Stimulated activated CD8-positive, alpha-beta memory T cell treated with anti-CD3 and anti-CD28 coated beads, Interleukin-7, amount 100 ng/mL, for 24 hours (primary cell): Measurements from ENCODE around the gene PARL.
"Not testable (repeated sequence)": the region's sequence is repeated elsewhere in the genome, so short reads cannot be mapped to it uniquely, and the experiment has no call there.

Source experiments
- DNase-seq: peaks from one replicate; pipeline ENCODE4 v3.0.0-alpha.2; 2020; ENCODE audit warnings: low read depth

Gene PARL

DNA sequence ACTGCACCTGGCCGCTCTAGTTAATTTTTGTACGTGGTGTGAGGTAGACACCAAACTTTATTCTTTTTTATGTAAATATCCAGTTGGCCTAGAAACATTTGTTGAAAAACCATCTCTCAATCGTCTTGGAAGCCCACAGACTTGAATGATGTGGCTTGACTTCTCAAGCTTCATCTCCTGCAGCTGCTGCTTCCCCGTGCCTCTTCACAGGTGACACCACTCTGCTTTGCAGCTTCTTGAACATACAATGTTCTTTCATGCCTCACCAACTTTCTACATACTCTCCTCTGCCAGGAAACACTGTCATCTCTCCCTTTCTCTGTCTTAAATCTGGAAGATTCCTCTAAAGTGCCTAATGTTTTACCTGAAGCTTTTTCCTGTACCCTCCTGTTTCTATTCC lies 94.9 kb downstream of the PARL start:
- no peak for DNase-seq

DNA sequence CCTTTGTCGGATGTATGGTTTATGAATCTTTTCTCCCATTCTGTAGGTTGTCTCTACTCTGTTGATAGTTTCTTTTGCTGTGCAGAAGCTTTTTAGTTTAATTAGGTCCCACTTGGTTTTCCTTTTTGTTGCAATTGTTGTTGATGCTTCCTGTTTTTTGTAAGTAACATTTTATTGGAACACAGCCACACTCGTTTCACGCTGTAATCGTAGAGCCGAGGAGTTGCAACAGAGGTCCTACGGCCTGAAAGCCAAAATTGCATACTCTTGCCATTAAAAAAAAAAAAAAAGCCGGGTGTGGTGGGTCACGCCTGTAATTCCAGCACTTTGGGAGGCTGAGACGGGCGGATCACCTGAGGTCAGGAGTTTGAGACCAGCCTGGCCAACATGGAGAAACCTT lies 100.2 kb downstream of the PARL start:
- not testable (repeated sequence) for DNase-seq

DNA sequence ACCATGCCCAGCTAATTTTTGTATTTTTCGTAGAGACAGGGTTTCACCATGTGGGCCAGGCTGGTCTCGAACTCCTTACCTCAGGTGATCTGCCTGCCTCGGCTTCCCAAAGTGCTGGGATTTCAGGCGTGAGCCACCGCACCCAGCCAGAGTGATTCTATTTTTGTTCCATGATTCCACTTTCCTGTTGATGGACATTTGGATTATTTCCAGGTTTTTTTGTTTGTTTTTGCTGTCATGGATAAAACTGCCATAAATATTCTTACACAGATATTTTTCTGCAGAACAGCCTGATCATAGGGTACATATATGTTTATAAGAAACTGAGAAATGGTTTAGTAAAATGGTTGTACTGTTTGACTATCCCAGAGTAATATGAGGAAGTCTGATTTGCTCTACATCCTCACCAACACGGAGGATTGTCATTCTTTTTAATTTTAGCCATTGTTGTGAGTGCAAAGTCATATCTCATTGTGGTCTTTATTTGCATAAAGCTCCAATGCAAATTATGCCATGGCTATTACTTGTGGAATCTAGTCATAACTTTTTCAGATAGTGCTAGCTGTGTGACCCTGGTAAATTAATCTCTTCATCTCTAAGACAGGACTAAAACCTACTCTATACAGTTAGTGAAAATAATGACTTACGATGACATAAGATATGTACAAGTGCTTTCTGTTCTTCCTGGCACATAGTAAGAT lies 102.0 kb downstream of the PARL start:
- no peak for DNase-seq

- no peak for DNase-seq
Measured at GRCh38 chr3:183781246-183781645, 103.4 kb downstream of the PARL start.

DNA sequence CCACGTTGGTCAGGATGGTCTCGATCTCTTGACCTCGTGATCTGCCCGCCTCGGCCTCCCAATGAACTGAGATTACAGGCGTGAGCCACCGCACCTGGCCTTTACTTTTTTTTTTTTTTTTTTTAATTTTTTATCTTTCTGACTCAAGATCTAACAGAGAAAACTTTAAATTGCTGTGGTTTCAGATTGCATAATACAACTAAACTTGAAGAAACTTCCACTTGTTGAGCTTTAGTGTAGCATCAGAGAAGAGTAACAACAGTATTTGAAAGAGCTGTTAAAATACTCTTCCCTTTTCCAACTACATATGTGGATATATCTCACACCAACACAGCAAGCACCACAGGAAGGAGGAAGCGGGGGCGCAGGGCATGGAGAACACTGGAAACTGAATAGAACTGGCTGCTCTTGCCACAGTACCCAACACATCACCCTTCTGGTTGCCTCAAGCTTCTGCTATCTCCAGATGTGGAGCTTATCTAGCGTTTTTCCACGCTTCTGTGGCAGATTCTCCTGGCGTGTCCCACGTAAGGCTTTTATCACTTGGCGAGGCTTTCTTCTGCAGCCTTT lies 104.7 kb downstream of the PARL start:
- DNase-seq, result no peak
